Measurements from ENCODE around the gene GABRE.

Gene GABRE

DNA sequence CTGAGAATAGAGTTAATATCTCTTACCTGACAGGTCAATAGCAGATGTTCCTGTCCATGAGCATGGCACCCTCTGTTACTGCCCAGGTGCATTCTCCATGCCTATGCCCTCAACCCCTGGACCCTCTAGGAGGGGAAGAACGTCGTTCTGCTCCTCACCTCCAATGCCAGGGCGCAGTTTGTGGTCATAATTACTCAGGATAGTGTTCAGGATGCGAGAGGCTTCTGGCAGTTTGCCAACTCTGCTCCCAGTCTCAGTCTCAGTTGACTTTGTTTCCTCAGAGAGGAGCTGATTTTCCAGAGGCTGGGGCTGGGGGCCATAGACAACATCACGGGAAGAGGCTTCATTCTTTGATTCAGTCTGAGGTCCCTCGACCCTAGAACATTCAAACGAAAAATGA lies 4.4 kb downstream of the GABRE start:
- TF ChIP-seq, protein P1, sequence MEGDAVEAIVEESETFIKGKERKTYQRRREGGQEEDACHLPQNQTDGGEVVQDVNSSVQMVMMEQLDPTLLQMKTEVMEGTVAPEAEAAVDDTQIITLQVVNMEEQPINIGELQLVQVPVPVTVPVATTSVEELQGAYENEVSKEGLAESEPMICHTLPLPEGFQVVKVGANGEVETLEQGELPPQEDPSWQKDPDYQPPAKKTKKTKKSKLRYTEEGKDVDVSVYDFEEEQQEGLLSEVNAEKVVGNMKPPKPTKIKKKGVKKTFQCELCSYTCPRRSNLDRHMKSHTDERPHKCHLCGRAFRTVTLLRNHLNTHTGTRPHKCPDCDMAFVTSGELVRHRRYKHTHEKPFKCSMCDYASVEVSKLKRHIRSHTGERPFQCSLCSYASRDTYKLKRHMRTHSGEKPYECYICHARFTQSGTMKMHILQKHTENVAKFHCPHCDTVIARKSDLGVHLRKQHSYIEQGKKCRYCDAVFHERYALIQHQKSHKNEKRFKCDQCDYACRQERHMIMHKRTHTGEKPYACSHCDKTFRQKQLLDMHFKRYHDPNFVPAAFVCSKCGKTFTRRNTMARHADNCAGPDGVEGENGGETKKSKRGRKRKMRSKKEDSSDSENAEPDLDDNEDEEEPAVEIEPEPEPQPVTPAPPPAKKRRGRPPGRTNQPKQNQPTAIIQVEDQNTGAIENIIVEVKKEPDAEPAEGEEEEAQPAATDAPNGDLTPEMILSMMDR (IDR thresholded peaks at IDR 0.05): no peak

DNA sequence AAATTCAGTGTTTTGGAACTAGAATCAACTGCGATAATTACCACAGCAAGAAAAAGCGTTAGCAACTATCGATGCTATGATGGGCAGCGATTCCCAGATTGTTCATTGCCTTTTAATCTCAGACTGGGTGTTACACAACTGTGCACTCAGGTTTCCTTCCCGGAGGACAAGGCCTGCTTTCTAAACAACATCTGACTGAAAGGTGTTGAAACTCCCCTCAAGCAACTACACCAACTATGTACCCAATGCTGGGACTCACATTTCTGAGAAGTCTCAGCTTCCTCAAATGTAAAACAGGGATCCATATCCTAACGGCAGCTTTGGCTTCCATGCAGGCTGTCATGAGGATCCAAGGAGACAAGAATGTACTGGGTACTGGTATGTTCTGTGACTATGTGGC lies 8.2 kb downstream of the GABRE start:
- TF ChIP-seq, protein P1 (IDR thresholded peaks at IDR 0.05): no peak

DNA sequence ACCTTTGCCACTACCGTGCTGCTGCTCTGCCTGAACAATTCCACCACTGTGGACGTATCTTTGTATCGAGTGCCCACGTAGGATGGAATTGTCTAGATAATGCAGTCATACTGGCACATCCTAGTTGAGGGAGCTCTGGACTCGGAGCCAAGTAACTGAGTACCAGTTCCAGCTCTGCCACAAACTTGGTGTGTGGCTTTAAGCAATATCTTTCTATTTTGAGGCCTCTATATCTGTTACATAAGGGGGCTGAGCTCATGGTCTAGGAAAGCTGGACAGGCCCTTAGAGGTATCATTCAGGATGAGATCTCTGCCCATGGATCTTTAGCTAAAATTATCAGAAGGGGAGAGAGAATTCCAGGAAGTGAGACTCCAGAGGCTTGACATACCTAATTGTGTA lies 12.4 kb downstream of the GABRE start:
- TF ChIP-seq, protein P1 (IDR thresholded peaks at IDR 0.05): no peak

DNA sequence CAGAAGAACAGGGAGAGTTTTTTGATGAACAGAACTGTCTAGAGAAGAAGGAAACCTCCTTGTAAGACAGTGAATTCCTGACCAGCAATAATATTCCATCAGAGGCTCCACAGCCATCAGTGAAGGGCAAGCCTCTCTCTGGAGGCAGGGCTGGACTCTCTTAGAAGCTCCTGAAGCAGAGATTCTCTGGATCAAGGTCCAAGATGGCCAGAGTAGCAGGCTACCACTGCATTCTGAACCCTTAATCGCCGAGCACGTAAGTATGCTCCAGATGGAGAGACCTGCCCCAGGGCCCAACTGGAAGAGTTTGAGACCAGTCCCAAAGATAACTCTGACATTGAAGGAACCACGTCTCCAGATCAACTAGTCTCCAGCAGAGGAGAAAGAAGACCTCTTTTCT lies 16.4 kb downstream of the GABRE start:
- TF ChIP-seq, protein P1 (IDR thresholded peaks at IDR 0.05): no peak

DNA sequence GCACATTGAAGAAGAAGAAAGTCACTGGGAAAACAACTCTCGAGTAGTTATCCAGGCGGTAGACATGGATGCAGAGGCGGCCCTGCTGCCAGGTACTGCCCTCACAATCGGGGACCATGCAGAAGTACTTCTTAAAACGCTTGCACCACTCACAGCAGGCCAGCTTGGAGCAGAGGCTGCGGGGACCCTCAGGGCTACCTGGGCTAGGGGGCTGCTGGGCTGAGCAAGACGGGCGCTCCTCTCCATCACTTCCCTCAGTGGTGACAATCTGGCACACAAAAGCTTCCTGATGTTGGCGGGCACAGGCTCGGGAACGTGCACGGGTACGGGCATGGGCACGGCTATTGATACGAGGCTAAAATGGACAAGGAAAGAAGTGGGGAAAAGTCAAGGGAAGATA lies 19.7 kb downstream of the GABRE start:
- TF ChIP-seq, protein P1 (IDR thresholded peaks at IDR 0.05): no peak

DNA sequence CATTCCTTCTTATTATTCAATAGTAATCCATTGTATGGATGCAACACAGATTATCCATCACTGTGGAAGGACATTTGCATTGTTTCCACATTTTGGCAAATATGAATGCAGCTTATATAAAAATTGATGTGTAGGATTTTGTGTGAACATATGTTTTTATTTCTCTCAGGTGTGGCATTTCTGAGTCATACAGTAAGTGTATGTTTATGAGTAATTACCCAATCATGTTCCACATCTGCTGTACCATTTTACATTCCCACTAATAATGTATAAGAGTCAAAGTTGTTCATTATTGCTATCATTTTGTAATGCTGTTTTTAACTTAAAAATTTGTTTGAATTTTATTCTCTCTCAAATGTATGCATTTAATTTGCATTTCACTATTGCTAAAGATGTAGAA lies 36.3 kb downstream of the GABRE start:
- TF ChIP-seq, protein P1 (IDR thresholded peaks at IDR 0.05): no peak

DNA sequence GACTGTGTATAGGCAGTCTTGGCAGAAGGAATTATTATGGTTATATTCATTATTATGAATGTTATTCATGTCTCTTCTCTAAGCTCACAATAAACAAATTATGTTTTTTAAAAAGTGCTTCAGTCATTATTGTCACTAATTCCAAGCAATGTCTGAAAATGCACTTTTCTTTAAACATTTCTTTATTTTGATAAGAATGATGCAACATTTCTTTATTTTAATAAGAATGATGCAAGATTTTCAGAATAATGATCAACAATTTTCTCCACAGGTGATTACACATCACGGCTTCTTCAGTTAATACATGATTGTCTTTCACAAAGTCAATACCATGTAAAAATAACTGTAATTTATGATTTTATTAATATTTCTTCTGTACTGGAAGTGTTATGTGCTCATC lies 39.1 kb downstream of the GABRE start:
- TF ChIP-seq, protein P1 (IDR thresholded peaks at IDR 0.05): no peak

DNA sequence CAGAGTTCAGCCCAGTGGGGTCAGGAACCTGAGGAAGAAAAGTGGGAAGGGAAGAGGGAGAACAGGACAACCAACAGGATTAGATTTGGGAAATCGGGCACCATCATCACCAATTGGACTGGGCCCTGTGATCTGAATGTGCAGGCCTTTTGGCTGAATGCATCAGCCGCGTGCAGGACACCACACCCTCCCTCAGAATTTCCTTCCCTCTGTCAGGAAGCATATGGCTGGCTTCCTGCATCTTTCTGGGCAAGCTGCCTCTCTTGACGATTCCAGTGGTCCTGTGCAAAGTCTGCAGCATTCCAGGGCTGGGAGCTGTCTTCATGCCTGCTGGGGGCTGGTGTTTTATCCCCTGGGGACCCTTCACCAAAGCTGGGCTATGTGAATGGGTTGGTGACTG lies 45.4 kb downstream of the GABRE start:
- TF ChIP-seq, protein P1 (IDR thresholded peaks at IDR 0.05): no peak

All from LNCAP (cell line).